PC-3 (cell line): Measurements from ENCODE around the gene ABLIM1.

Experiments
- EZH2 ChIP-seq: fragments of 300-600 bp; sonication (generic); IDR thresholded peaks from one replicate; pipeline ENCODE4 v1.6.1; 2017; ENCODE audit warnings: antibody characterized with exemption, mild to moderate bottlenecking, low read length; ENCODE audit not compliant: unreplicated experiment
- EZH2phosphoT487 ChIP-seq: fragments of 300-600 bp; sonication (generic); IDR thresholded peaks from 2 replicates; pipeline ENCODE4 v1.6.1; 2018; ENCODE audit warnings: mild to moderate bottlenecking, antibody characterized with exemption, low read length, borderline replicate concordance
- TF ChIP-seq, protein P1 (sequence below): fragments of 300-600 bp; sonication (generic); conservative IDR thresholded peaks from 2 replicates; pipeline ENCODE4 v1.5.1; 2017; ENCODE audit warnings: antibody characterized with exemption, low read depth, mild to moderate bottlenecking, low read length

DNA sequence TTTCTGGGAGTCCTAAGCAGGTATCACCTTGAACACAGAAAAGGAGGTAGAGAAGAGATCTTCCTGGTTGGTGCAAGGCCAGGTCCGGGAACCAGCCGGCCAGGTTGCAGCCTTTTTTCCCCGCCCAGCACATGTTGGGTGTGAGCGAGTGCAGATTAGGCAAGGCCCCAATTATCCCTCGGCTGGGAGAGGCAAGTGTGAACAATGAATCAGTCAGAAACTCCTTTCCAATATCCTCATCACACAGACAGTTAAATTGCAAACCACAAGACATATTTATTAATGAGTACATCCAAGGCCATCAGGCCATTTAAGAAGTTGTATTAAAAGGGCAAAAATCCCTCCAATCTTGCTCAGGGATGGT lies 138.8 kb downstream of the ABLIM1 start:
- TF ChIP-seq, protein P1, sequence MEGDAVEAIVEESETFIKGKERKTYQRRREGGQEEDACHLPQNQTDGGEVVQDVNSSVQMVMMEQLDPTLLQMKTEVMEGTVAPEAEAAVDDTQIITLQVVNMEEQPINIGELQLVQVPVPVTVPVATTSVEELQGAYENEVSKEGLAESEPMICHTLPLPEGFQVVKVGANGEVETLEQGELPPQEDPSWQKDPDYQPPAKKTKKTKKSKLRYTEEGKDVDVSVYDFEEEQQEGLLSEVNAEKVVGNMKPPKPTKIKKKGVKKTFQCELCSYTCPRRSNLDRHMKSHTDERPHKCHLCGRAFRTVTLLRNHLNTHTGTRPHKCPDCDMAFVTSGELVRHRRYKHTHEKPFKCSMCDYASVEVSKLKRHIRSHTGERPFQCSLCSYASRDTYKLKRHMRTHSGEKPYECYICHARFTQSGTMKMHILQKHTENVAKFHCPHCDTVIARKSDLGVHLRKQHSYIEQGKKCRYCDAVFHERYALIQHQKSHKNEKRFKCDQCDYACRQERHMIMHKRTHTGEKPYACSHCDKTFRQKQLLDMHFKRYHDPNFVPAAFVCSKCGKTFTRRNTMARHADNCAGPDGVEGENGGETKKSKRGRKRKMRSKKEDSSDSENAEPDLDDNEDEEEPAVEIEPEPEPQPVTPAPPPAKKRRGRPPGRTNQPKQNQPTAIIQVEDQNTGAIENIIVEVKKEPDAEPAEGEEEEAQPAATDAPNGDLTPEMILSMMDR: no peak
- TF ChIP-seq EZH2phosphoT487: no peak
- no peak for TF ChIP-seq EZH2
